Naive thymus-derived CD8-positive, alpha-beta T cell (primary cell): ENCODE data around the gene RNF182. TPM values are rescaled to one million over a fixed set of nuclear protein-coding genes. Genes with fewer than 3 reads are reported as not detected.
"Not testable (repeated sequence)": the region's sequence is repeated elsewhere in the genome, so short reads cannot be mapped to it uniquely, and the experiment has no call there.

Experiments used
- ATAC-seq, 2 donors: fragments of 150-1000 bp; cut with Tn5 transposase in 1 of 2; sonication (Bioruptor Pico), chemical (Tn5 transposase) in 1 of 2; 1 replicate in 1 of 2; 2 replicates in 1 of 2; pipeline ENCODE4 v1.10.0; 2021; ENCODE audit warnings: mild to moderate bottlenecking in 2 of 2, moderate library complexity in 2 of 2
- POLR2A ChIA-PET: fragments of 350-600 bp; sonication (Branson Sonifier 250); formaldehyde crosslinking; loops from one replicate; lab custom pipeline; 2021; ENCODE audit warnings: antibody characterized with exemption; lab: Charles Lee
- DNase-seq, 10 donors: peaks; one replicate each; pipeline versions ENCODE4 v3.0.0 to v3.0.0-alpha.2; 2020 to 2022
- H3K27ac Mint-ChIP-seq, 10 donors: one replicate each; pipeline ENCODE4 v1.8.0; 2020 to 2022; ENCODE audit warnings: mild to moderate bottlenecking in 10 of 10, mixed read lengths in 10 of 10, moderate library complexity in 4 of 10, inconsistent platforms in 1 of 10
- H3K27me3 Mint-ChIP-seq, 5 donors: one replicate each; pipeline ENCODE4 v1.8.0; 2021 to 2022; ENCODE audit warnings: mixed read lengths in 5 of 5
- H3K36me3 Mint-ChIP-seq, 3 donors: one replicate each; pipeline ENCODE4 v1.8.0; 2020 to 2022; ENCODE audit warnings: mixed read lengths in 3 of 3, mild to moderate bottlenecking in 2 of 3, inconsistent platforms in 1 of 3
- H3K4me1 Mint-ChIP-seq, 4 donors: one replicate each; pipeline ENCODE4 v1.8.0; 2021 to 2022; ENCODE audit warnings: mixed read lengths in 4 of 4
- H3K4me3 Mint-ChIP-seq, 10 donors: one replicate each; pipeline ENCODE4 v1.8.0; 2020 to 2022; ENCODE audit warnings: mild to moderate bottlenecking in 10 of 10, mixed read lengths in 10 of 10, moderate library complexity in 6 of 10, inconsistent platforms in 1 of 10
- H3K9me3 Mint-ChIP-seq, 9 donors: one replicate each; pipeline ENCODE4 v1.8.0; 2020 to 2022; ENCODE audit warnings: mixed read lengths in 9 of 9, mild to moderate bottlenecking in 3 of 9, inconsistent platforms in 1 of 9, moderate library complexity in 1 of 9
- polyA plus RNA-seq, 3 donors: library from polyadenylated mRNA; unstranded; fragments of 300-500 nt; fragmentation: Illumina TruSeq; gene quantifications; one replicate each; pipeline ENCODE4 v1.2.3, GENCODE V29; 2021
- total RNA-seq, 8 experiments: library from RNA in 2 of 8; stranded (reverse) in 2 of 8; gene quantifications; one replicate each; pipeline ENCODE4 v1.2.3 and lab custom pipeline; 2021 to 2026

RNF182 gene, protein sequence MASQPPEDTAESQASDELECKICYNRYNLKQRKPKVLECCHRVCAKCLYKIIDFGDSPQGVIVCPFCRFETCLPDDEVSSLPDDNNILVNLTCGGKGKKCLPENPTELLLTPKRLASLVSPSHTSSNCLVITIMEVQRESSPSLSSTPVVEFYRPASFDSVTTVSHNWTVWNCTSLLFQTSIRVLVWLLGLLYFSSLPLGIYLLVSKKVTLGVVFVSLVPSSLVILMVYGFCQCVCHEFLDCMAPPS
- total RNA-seq (not detected), polyA plus RNA-seq (not detected), total RNA-seq (lab: John Stamatoyannopoulos, UW) (0 to 0.09 (median 0) reads per million in 6 experiments)

DNA sequence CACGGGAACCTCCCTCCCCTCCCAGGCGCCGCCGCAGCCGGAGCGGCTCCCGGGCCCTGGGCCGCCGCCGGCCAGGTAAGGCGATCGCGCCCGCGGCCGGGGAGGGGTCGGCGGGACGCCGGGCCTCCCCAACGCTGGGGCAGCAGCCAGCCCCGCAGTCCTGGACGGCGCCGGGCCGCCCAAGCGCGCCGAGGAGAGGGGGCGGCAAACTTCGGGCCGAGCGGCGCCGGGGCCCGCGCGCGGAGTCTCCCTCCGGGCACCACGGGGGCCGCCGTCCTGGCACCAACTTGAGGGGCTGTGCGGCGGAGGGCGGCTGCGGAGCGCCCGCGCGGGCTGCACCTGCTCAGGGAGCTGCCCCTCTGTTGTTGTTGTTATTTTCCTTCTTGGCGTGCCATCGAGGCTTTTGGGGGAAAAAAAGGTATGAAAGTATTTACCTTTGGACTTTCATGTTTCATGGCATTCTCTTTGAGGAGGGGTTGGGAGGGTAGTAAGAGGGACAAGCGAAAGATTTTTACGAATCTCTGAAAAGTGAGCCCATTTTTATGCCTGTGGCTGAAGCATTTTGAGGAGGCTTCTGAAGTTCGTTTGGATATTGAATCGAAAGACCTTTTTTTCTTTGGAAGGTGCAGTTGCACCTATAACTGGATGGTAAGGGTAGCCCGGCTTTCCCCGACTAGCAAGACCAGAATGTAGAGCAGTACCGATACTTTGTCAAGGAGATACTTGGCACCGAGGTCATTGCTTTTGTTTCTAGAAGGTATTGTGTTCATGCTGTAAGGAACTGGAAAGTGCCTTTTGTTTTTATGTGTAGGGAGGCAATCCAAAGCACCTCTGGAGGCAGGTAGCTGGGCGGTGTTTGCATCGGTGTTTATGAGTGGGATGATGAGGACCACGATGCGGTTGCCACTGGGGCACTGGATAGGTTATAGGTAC, at the start of gene RNF182:
RNF182 (plus strand) TSS at position 4 of the 933 bp plus-strand sequence. CDS start 52,168 bp downstream, outside the sequence.
- H3K27me3 Mint-ChIP-seq = peaks cover 45 to 66% (median 62%) of the 10 kb centered on the region in 5 donors
- H3K9me3 Mint-ChIP-seq = peaks cover 0 to 9% (median 2%) of the 10 kb centered on the region in 9 donors
- POLR2A ChIA-PET = no interaction called here
- peaks cover 12 to 16% (median 14%) of the 10 kb centered on the region in 4 donors for H3K4me1 Mint-ChIP-seq
- peak within 1 kb of the TSS in 2 of 10 donors; percentile 29 to 67 for H3K27ac Mint-ChIP-seq
- H3K4me3 Mint-ChIP-seq = peak within 1 kb of the TSS; percentile 76 to 89 (median 83)
- DNase-seq (peak in 5 of 10 donors; percentile 9 to 26 (median 16)), ATAC-seq (peak; percentile 27 to 92)
- H3K36me3 Mint-ChIP-seq = no peaks in the 10 kb centered on the region

- peaks cover 0 to 17% (median 3%) of the 10 kb centered on the region in 9 donors for H3K9me3 Mint-ChIP-seq
- DNase-seq (no peak), ATAC-seq (no peak)
- no peak overlapping the region for H3K4me3 Mint-ChIP-seq
- peaks cover 0 to 13% (median 2%) of the 10 kb centered on the region in 3 donors for H3K36me3 Mint-ChIP-seq
- peaks cover 6 to 21% (median 16%) of the 10 kb centered on the region in 4 donors for H3K4me1 Mint-ChIP-seq
- POLR2A ChIA-PET = no interaction called here
- peaks cover 0 to 11% (median 5%) of the 10 kb centered on the region in 5 donors for H3K27me3 Mint-ChIP-seq
- H3K27ac Mint-ChIP-seq = no peak overlapping the region
Measured at GRCh38 chr6:13877051-13877450, 47.7 kb upstream of the RNF182 start.

DNA sequence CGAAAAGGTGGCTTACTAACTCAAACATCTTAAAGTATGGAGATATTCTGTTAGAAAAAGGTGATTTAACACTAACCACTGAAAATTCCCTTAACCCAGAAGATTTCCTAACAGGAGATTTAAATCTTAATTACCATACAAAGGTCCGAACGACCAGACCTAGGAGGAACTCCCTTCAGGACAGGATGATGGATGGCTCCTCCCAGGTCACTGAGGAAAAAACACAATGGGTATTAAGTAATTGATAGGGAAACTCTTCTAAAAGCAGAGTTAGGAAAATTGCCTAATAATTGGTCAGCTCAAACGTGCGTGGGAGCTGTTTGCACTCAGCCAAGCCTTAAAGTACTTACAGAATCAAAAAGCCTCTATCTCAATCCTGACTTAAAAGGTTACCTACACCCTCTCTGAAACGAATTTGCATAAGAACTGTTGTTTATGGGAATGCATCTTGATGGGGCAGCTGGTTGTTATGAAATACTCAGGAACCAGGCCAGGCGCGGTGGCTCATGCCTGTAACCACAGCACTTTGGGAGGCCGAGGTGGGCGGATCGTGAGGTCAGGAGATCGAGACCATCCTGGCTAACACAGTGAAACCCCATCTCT, 44.6 kb upstream of the RNF182 start:
- H3K4me3 Mint-ChIP-seq, ATAC-seq, H3K27ac Mint-ChIP-seq, H3K4me1 Mint-ChIP-seq, POLR2A ChIA-PET, DNase-seq: not testable (repeated sequence)
- Mint-ChIP-seq H3K36me3 (peaks cover 0 to 13% (median 8%) of the 10 kb centered on the region in 3 donors), H3K27me3 (peaks cover 0 to 14% (median 5%) of the 10 kb centered on the region in 5 donors), H3K9me3 (peaks cover 0 to 17% (median 11%) of the 10 kb centered on the region in 9 donors)

DNA sequence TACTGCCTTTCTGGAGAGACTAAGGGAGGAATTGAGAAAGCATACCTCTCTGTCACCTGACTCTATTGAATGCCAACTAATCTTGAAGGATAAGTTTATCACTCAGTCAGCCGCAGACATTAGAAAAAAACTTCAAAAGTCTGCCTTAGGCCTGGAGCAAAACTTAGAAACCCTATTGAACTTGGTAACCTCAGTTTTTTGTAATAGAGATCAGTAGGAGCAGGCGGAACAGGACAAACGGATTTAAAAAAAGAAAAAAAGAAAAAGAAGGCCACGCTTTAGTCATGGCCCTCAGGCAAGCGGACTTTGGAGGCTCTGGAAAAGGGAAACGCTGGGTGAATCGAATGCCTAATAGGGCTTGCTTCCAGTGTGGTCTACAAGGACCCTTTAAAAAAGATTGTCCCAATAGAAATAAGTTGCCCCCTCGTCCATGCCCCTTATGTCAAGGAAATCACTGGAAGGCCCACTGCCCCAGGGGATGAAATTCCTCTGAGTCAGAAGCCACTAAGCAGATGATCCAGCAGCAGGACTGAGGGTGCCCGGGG, 43.1 kb upstream of the RNF182 start:
- no peak for DNase-seq
- peaks cover 0 to 14% (median 5%) of the 10 kb centered on the region in 5 donors for H3K27me3 Mint-ChIP-seq
- peaks cover 0 to 17% (median 11%) of the 10 kb centered on the region in 9 donors for H3K9me3 Mint-ChIP-seq
- H3K4me3 Mint-ChIP-seq = no peak overlapping the region
- H3K36me3 Mint-ChIP-seq = peaks cover 0 to 13% (median 8%) of the 10 kb centered on the region in 3 donors
- H3K27ac Mint-ChIP-seq = no peak overlapping the region
- no peak for ATAC-seq
- H3K4me1 Mint-ChIP-seq = no peaks in the 10 kb centered on the region
- POLR2A ChIA-PET = no interaction called here

GRCh38 chr6:13883966-13884365, 40.8 kb upstream of the RNF182 start:
- Mint-ChIP-seq H3K27ac (no peak overlapping the region), H3K36me3 (peaks cover 0 to 6% (median 0%) of the 10 kb centered on the region in 3 donors), H3K4me3 (no peak overlapping the region), H3K27me3 (peaks cover 0 to 14% (median 5%) of the 10 kb centered on the region in 5 donors), H3K9me3 (peaks cover 0 to 8% (median 0%) of the 10 kb centered on the region in 9 donors), H3K4me1 (no peaks in the 10 kb centered on the region)
- POLR2A ChIA-PET = no interaction called here
- ATAC-seq (no peak), DNase-seq (no peak)

DNA sequence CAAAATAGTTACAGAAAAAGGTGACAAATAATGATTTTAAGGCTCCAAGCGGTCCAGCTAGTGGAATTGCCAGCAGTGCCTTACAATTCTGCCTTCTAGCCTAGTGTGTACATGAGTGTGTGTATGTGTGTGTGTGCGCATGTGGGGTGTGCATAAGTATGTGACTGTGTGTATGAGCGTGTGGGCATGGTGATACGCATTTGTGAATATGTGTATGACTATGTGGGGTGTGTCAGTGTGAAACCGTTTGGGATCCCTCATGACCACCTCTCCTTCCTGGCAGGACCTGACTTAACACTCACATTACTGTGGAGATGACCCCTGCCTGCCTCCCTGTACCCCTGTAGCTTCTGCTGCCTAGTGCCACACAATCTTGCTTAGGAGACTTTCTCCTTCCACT, 40.4 kb upstream of the RNF182 start:
- Mint-ChIP-seq H3K27me3 (peaks cover 0 to 14% (median 5%) of the 10 kb centered on the region in 5 donors), H3K4me3 (no peak overlapping the region), H3K36me3 (peaks cover 0 to 6% (median 0%) of the 10 kb centered on the region in 3 donors), H3K9me3 (peaks cover 0 to 8% (median 0%) of the 10 kb centered on the region in 9 donors), H3K4me1 (no peaks in the 10 kb centered on the region), H3K27ac (peak overlapping the region in 1 of 10 donors; percentile 17)
- POLR2A ChIA-PET = no interaction called here
- no peak for ATAC-seq
- no peak for DNase-seq

DNA sequence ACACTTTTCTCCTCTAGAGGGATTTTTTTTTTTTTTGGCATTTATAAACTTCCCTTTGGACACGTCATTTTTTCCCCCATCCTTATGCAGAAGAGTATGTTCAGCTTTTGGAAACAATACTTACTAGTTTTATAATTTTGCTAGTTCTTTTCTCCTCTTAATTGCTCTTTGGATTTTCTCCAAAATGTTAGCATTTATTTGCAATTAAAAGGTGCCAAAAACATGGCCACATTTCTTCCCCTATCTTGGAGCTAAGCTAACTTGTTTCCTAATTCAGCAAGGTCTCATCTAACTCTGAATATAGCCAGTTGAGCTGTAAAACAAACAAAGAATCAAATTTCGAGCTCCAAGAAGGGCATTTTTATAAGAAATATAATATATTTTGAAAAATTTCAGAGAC, 39.2 kb upstream of the RNF182 start:
- H3K4me1 Mint-ChIP-seq = no peaks in the 10 kb centered on the region
- POLR2A ChIA-PET = no interaction called here
- DNase-seq = no peak
- H3K4me3 Mint-ChIP-seq = no peak overlapping the region
- peaks cover 0 to 14% (median 5%) of the 10 kb centered on the region in 5 donors for H3K27me3 Mint-ChIP-seq
- peaks cover 0 to 8% (median 0%) of the 10 kb centered on the region in 9 donors for H3K9me3 Mint-ChIP-seq
- ATAC-seq = no peak
- H3K27ac Mint-ChIP-seq = no peak overlapping the region
- peaks cover 0 to 6% (median 0%) of the 10 kb centered on the region in 3 donors for H3K36me3 Mint-ChIP-seq

- peaks cover 0 to 8% (median 0%) of the 10 kb centered on the region in 9 donors for H3K9me3 Mint-ChIP-seq
- H3K36me3 Mint-ChIP-seq = peaks cover 0 to 6% (median 0%) of the 10 kb centered on the region in 3 donors
- ATAC-seq (no peak), DNase-seq (no peak)
- H3K4me1 Mint-ChIP-seq = no peaks in the 10 kb centered on the region
- H3K4me3 Mint-ChIP-seq = no peak overlapping the region
- peaks cover 0 to 7% (median 0%) of the 10 kb centered on the region in 5 donors for H3K27me3 Mint-ChIP-seq
- no peak overlapping the region for H3K27ac Mint-ChIP-seq
- POLR2A ChIA-PET = no interaction called here
Measured at GRCh38 chr6:13886949-13887348, 37.8 kb upstream of the RNF182 start.

GRCh38 chr6:13892017-13892645, 32.6 kb upstream of the RNF182 start:
- Mint-ChIP-seq H3K4me3 (no peak overlapping the region), H3K4me1 (no peaks in the 10 kb centered on the region), H3K27me3 (peaks cover 2 to 17% (median 4%) of the 10 kb centered on the region in 5 donors), H3K27ac (peak overlapping the region in 1 of 10 donors; percentile 7), H3K9me3 (no peaks in the 10 kb centered on the region), H3K36me3 (no peaks in the 10 kb centered on the region)
- ATAC-seq = no peak
- POLR2A ChIA-PET = no interaction called here
- DNase-seq = no peak

DNA sequence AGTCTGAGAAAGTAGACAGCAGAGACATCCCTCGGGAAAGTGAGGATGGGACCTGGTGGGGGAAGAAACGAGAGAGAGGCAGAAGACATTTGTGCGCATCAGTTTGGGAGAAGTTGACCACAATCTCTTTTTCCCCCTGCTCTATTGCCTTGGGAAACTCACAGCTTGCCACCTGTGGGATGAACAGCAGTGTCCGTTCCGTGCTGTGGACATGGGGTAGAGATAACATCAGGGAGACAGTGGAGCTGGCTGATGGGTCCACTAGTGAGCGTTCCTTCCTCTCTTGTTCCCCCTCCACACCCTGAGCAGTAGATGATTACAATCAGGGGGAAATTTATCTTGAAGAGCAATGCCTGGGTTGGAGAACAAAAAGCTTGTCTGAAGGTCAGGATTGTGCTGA, 21.8 kb upstream of the RNF182 start:
- H3K27me3 Mint-ChIP-seq = peaks cover 27 to 44% (median 36%) of the 10 kb centered on the region in 5 donors
- POLR2A ChIA-PET = no interaction called here
- no peak for ATAC-seq
- H3K27ac Mint-ChIP-seq = peak overlapping the region in 1 of 10 donors; percentile 13
- no peaks in the 10 kb centered on the region for H3K4me1 Mint-ChIP-seq
- no peaks in the 10 kb centered on the region for H3K36me3 Mint-ChIP-seq
- no peak overlapping the region for H3K4me3 Mint-ChIP-seq
- no peaks in the 10 kb centered on the region for H3K9me3 Mint-ChIP-seq
- DNase-seq = no peak

- no peak overlapping the region for H3K4me3 Mint-ChIP-seq
- DNase-seq = no peak
- no peaks in the 10 kb centered on the region for H3K4me1 Mint-ChIP-seq
- POLR2A ChIA-PET = no interaction called here
- H3K9me3 Mint-ChIP-seq = no peaks in the 10 kb centered on the region
- peaks cover 26 to 44% (median 36%) of the 10 kb centered on the region in 5 donors for H3K27me3 Mint-ChIP-seq
- no peak for ATAC-seq
- no peaks in the 10 kb centered on the region for H3K36me3 Mint-ChIP-seq
- H3K27ac Mint-ChIP-seq = peak overlapping the region in 1 of 10 donors; percentile 13
Measured at GRCh38 chr6:13903364-13903763, 21.4 kb upstream of the RNF182 start.

- no peaks in the 10 kb centered on the region for H3K36me3 Mint-ChIP-seq
- POLR2A ChIA-PET = no interaction called here
- DNase-seq (no peak), ATAC-seq (no peak)
- no peak overlapping the region for H3K27ac Mint-ChIP-seq
- H3K4me3 Mint-ChIP-seq = no peak overlapping the region
- no peaks in the 10 kb centered on the region for H3K9me3 Mint-ChIP-seq
- peaks cover 21 to 38% (median 30%) of the 10 kb centered on the region in 5 donors for H3K27me3 Mint-ChIP-seq
- H3K4me1 Mint-ChIP-seq = peaks cover 0 to 8% (median 4%) of the 10 kb centered on the region in 4 donors
Measured at GRCh38 chr6:13907001-13907350, 17.8 kb upstream of the RNF182 start.
